Measurements from ENCODE around the gene LY6G6C.

DNA sequence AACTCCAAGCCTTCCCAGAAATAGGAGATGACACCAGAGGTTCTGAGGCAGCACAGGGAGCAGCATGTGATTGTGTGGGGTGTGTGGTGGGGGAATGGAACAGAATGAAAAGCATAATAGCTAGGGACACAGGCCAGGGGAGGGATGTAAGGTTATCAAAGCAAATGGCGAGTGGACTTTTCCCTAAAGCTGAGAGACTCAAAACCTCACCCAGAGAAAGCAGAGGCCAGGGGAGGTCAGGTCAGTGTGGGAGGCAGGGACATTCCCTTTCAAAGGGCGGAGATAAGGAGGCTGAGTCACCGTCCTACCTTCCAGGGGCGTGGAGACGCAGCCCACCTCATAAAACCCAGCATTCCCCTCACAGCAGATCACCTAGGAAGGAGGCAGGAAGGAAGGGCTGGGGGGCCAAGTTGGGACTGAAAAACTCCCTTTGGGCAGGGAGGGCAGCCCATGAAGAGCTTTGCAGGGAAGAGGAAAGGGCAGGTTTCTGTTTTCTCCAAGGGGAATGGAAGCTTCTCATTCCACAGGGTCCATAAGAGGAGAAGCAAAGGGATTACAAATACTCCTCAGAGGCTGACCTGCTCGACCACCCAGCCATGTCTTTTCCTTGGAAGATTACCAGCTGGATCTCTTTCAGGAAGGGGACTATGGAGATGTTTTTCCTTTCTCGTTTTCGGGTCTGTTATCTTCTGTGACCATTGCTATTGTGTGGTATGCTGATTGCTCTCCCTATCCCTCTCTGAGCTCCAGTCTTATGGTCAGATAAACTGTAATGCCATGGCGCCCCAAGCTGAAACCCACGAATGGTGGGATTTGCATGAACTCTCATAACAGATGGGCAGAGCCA, 31.1 kb downstream of the LY6G6C start:
- no peak for TF ChIP-seq YY1 (IDR thresholded peaks at IDR 0.05; ENCODE audit: insufficient read depth, insufficient read length)
- TF ChIP-seq ZNF274 (IDR thresholded peaks at IDR 0.05; ENCODE audit: low read depth, low read length): no peak
- no peak for TF ChIP-seq SUZ12 (IDR thresholded peaks at IDR 0.05; ENCODE audit: extremely low read depth, insufficient read depth, insufficient read length)
